Effector memory CD4-positive, alpha-beta T cell (primary cell): ENCODE data around the gene SUPT3H.

ENCODE experiments used
- DNase-seq, 3 donors: peaks; one replicate each; pipeline ENCODE4 v3.0.0-alpha.2; 2020
- H3K27ac ChIP-seq: 2 replicates; pipeline ENCODE4 v1.7.0; 2013; ENCODE audit warnings: mild to moderate bottlenecking, low read length, moderate library complexity; ENCODE audit not compliant: insufficient read depth, poor library complexity, severe bottlenecking
- H3K27me3 ChIP-seq: replicated peaks from 2 replicates; pipeline ENCODE4 v1.7.0; 2013; ENCODE audit warnings: mild to moderate bottlenecking, low read length; ENCODE audit not compliant: insufficient read depth, control insufficient read depth, poor library complexity, severe bottlenecking
- H3K36me3 ChIP-seq: 2 replicates; pipeline ENCODE4 v1.7.0; 2013; ENCODE audit warnings: mild to moderate bottlenecking, low read length, moderate library complexity; ENCODE audit not compliant: control insufficient read depth, insufficient read depth
- H3K4me1 ChIP-seq: 2 replicates; pipeline ENCODE4 v1.7.0; 2013; ENCODE audit warnings: low read length, mild to moderate bottlenecking; ENCODE audit not compliant: control insufficient read depth, insufficient read depth, poor library complexity, severe bottlenecking
- H3K4me3 ChIP-seq: 2 replicates; pipeline ENCODE4 v1.7.0; 2013; ENCODE audit warnings: low read length, low read depth, mild to moderate bottlenecking; ENCODE audit not compliant: insufficient read depth, poor library complexity, severe bottlenecking
- H3K9me3 ChIP-seq: 2 replicates; pipeline ENCODE4 v1.7.0; 2013; ENCODE audit warnings: mild to moderate bottlenecking, low read length, moderate library complexity; ENCODE audit not compliant: control insufficient read depth

SUPT3H gene

DNA sequence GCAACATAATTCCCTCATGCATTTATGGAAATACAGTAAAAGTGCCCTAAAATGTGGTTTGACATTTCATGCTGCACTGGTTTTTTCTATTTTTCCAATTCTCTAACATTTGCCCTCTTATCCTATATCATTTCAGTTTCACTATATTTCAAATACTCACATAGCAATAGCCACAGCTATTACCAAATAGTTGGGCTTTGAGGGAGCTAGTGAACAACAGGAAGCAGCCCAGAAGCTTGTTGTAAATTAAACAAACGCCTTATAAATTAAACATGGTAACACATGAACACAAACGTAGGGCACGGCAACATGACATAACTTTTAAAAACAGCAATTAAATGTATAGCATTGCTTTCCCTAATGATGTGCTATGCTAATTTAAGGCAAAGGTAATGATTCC lies 521.3 kb downstream of the SUPT3H start:
- Histone ChIP-seq H3K27ac (no peak overlapping the region), H3K4me3 (no peak overlapping the region), H3K4me1 (no peaks in the 10 kb centered on the region), H3K9me3 (no peaks in the 10 kb centered on the region), H3K36me3 (no peaks in the 10 kb centered on the region), H3K27me3 (no peaks in the 10 kb centered on the region)
- no peak for DNase-seq

DNA sequence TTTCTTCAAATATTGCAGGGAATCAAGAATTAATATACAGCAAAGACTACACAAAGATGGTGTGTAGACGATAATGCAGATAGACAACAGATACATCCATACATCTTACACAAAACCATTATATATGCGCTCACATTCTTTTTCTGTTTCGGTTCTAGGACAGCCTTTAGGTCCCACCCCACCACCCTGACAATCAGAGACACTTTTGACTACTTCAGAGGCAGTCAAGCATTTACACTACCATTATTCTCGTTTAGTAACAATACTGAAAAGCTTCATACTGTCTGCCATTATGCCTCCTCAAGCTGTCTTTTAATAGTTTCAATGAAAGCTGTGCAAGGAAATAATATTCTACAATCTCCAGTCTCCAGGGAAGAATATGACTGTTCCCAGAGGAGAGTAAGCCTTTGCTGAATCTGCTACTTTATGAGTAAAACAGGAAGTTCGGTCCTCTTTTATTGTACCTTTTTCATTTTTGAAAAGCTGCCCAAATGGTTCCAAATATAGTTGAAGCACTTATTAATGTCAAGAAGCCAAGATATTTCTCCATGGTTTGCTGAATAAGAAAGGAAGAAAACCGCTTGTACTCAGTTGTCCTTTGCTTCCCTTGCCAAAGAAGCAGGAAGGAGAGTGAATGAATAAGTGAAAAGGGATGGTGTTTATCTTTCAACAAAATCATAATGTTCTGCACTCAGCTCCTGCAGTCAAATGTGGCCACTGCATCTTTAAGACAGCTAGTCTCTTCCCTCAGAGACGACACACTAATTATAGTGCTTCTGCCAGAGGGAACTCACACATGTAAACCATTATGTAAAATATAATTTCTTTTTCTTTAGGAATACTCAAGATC lies 521.9 kb downstream of the SUPT3H start:
- Histone ChIP-seq H3K9me3 (no peaks in the 10 kb centered on the region), H3K36me3 (no peaks in the 10 kb centered on the region), H3K4me1 (no peaks in the 10 kb centered on the region), H3K4me3 (no peak overlapping the region), H3K27ac (no peak overlapping the region), H3K27me3 (no peaks in the 10 kb centered on the region)
- no peak for DNase-seq

DNA sequence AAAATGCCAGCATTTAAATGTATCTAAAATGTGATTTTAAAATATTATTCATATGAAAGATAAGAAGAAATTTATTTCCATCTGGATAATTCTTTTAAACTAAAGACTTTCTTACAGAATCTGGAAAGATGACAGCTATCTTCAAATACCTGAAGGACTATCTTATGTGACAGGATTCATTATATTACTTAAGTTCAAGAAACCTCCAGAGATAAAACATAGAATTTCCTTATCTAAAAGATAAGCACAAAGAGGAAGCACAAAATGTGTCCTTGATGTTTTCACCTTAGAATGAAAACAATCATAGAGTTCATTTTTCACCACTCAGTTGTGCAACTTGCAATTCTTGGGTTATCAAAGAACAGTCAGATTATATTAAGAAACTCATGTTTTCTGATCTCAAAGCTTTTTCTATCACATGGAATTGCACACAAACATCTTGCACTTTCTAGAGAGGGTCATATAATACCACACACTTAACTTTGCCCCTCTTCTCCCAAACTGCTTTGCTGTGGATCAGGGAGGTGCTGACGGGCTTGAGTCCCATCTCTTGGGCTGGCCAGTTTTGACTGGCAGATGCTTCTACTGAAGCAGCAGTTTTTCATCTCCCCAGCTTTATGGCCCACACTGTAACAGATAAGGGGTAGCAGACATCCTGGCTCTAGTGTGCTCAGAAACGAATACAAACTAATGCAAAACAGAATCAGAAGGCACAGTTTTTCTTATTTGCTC lies 522.9 kb downstream of the SUPT3H start:
- H3K36me3 ChIP-seq: no peaks in the 10 kb centered on the region
- DNase-seq: no peak
- no peaks in the 10 kb centered on the region for H3K9me3 ChIP-seq
- no peak overlapping the region for H3K4me3 ChIP-seq
- H3K27me3 ChIP-seq: no peaks in the 10 kb centered on the region
- no peaks in the 10 kb centered on the region for H3K4me1 ChIP-seq
- H3K27ac ChIP-seq: no peak overlapping the region

- H3K27me3 ChIP-seq: no peaks in the 10 kb centered on the region
- no peaks in the 10 kb centered on the region for H3K36me3 ChIP-seq
Observed at GRCh38 chr6:44851176-44851575, 526.6 kb downstream of the SUPT3H start.

GRCh38 chr6:44850312-44850711 lies 527.4 kb downstream of the SUPT3H start:
- Histone ChIP-seq H3K27ac (no peak overlapping the region), H3K4me3 (no peak overlapping the region), H3K4me1 (no peaks in the 10 kb centered on the region), H3K9me3 (no peaks in the 10 kb centered on the region), H3K27me3 (no peaks in the 10 kb centered on the region), H3K36me3 (no peaks in the 10 kb centered on the region)
- no peak for DNase-seq

More at GRCh38 chr6:44851176-44851575, 526.6 kb downstream of the SUPT3H start:
- no peak for DNase-seq
- no peaks in the 10 kb centered on the region for H3K9me3 ChIP-seq
- H3K4me1 ChIP-seq: no peaks in the 10 kb centered on the region
- H3K4me3 ChIP-seq: no peak overlapping the region
- H3K27ac ChIP-seq: no peak overlapping the region

DNA sequence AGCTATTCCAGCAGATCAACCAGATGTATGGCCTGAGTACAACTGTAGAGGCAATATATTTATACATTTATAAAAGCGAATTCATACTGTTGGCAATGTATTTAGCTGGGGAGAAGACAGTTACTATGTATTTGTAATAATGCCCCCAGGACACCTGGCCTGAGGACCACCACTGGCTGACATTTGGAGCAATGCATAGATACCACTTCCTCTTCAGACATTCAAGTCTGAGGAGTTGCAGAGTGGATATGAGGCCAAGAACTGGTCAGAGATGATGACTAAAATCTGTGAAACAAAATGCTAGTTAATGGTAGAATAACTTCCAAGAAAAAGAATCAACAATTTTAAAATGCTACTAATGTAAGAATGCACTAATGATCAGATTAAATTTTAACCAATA lies 527.9 kb downstream of the SUPT3H start:
- no peaks in the 10 kb centered on the region for H3K9me3 ChIP-seq
- H3K36me3 ChIP-seq: no peaks in the 10 kb centered on the region
- H3K27ac ChIP-seq: no peak overlapping the region
- no peak for DNase-seq
- H3K4me1 ChIP-seq: no peaks in the 10 kb centered on the region
- H3K27me3 ChIP-seq: no peaks in the 10 kb centered on the region
- no peak overlapping the region for H3K4me3 ChIP-seq

GRCh38 chr6:44843734-44844133 lies 534.0 kb downstream of the SUPT3H start:
- Histone ChIP-seq H3K4me1 (no peaks in the 10 kb centered on the region), H3K27me3 (no peaks in the 10 kb centered on the region), H3K9me3 (no peaks in the 10 kb centered on the region), H3K27ac (no peak overlapping the region), H3K4me3 (no peak overlapping the region), H3K36me3 (no peaks in the 10 kb centered on the region)
- DNase-seq: no peak

- no peaks in the 10 kb centered on the region for H3K9me3 ChIP-seq
- H3K27me3 ChIP-seq: no peaks in the 10 kb centered on the region
- H3K36me3 ChIP-seq: no peaks in the 10 kb centered on the region
- no peaks in the 10 kb centered on the region for H3K4me1 ChIP-seq
- H3K4me3 ChIP-seq: no peak overlapping the region
- no peak overlapping the region for H3K27ac ChIP-seq
- DNase-seq: no peak
Observed at GRCh38 chr6:44842616-44843015, 535.1 kb downstream of the SUPT3H start.

DNA sequence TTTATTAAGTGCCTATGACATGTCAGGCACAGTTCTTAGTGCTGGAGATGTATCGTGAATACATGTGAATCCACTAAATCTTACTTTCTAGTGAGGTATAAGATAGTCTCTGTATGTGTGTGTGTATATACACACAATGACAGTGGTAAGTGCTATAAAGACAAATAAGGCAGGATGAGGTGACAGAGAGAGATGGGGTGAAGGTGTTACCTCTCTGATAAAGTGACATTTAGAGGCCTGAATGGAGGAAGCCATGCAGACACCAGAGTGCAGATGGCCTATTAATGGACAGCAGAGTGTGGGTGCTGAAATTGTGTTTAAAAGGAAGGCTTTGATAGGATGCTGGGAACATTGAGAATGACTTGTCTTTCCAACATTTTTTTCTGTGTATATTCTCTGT lies 535.9 kb downstream of the SUPT3H start:
- no peak overlapping the region for H3K4me3 ChIP-seq
- no peak overlapping the region for H3K27ac ChIP-seq
- no peaks in the 10 kb centered on the region for H3K27me3 ChIP-seq
- DNase-seq: no peak
- no peaks in the 10 kb centered on the region for H3K4me1 ChIP-seq
- no peaks in the 10 kb centered on the region for H3K9me3 ChIP-seq
- no peaks in the 10 kb centered on the region for H3K36me3 ChIP-seq

DNA sequence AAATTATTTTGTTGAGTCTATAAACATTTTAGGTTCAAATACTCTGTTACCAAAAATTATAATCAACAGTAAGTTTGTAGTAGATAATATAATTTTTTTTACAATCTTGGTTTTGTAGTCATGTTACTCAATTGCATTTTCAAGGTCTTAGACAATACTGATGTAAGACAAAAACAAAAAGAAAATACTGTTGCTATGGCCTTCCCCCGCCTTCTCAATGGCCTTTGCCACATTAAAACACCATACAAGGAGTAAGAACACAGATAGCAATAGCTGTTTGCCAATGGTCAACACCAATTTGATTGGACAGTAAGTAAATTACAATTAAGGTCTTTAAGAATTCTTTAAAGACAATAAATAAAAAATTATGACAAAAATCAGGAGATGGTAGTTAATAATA lies 540.0 kb downstream of the SUPT3H start:
- H3K27ac ChIP-seq: no peak overlapping the region
- no peaks in the 10 kb centered on the region for H3K27me3 ChIP-seq
- no peaks in the 10 kb centered on the region for H3K9me3 ChIP-seq
- H3K36me3 ChIP-seq: no peaks in the 10 kb centered on the region
- DNase-seq: no peak
- H3K4me3 ChIP-seq: no peak overlapping the region
- no peaks in the 10 kb centered on the region for H3K4me1 ChIP-seq
